Esophagus squamous epithelium (tissue), 5 donors: ENCODE results near the gene CBLB. TPM values are rescaled to one million over a fixed set of nuclear protein-coding genes. Genes with fewer than 3 reads are reported as not detected.
A peak's percentile ranks its signal among the peaks of the same experiment; 100 is the strongest.

Experiments used
- DNase-seq: peaks from one replicate; lab custom pipeline; 2025; lab: John Stamatoyannopoulos, UW
- H3K27ac ChIP-seq, 4 donors: fragments of 200-600 bp; sonication (generic); one replicate each; pipeline ENCODE4 v1.5.1; 2016 to 2019; ENCODE audit warnings: mild to moderate bottlenecking in 1 of 4
- H3K27me3 ChIP-seq, 4 donors: fragments of 200-600 bp; sonication (generic); 1 replicate in 3 of 4; 2 replicates in 1 of 4; pipeline versions ENCODE4 v1.5.1 to v1.6.0; 2017 to 2021; ENCODE audit warnings: antibody characterized with exemption in 1 of 4
- H3K36me3 ChIP-seq, 3 donors: fragments of 200-600 bp; sonication (generic); one replicate each; pipeline ENCODE4 v1.5.1; 2016 to 2019
- H3K4me1 ChIP-seq, 3 donors: fragments of 200-600 bp; sonication (generic); one replicate each; pipeline ENCODE4 v1.5.1; 2017 to 2019
- H3K4me3 ChIP-seq, 4 donors: fragments of 200-600 bp; sonication (generic); 1 replicate in 3 of 4; 2 replicates in 1 of 4; pipeline ENCODE4 v1.5.1; 2016 to 2019; ENCODE audit warnings: mild to moderate bottlenecking in 2 of 4, moderate library complexity in 1 of 4
- H3K9me3 ChIP-seq, 3 donors: fragments of 200-600 bp; sonication (generic); one replicate each; pipeline ENCODE4 v1.5.1; 2016 to 2019
- POLR2A ChIP-seq, 4 donors: fragments of 450-650 bp; IDR thresholded peaks; one replicate each; pipeline ENCODE4 v1.6.1; 2017; ENCODE audit warnings: antibody characterized with exemption in 4 of 4, mild to moderate bottlenecking in 4 of 4, moderate library complexity in 3 of 4
- WGBS, 2 donors: methylation state at CpG; one replicate each; pipeline ENCODE4 v1.1.5; 2018; 5-methylcytosine and 5-hydroxymethylcytosine counted together
- intact Hi-C: fragments of 100-400 bp; cut with DNase I; formaldehyde crosslinking; loops from one replicate; pipeline ENCODE4 v1.15.0; 2022
- total RNA-seq, 4 donors: library from RNA; depleted of rRNA; stranded (reverse); fragments of >200 nt; gene quantifications; one replicate each; pipeline ENCODE4 v1.1.0, GENCODE V29; 2016
- TF ChIP-seq, protein P1 (sequence below), 6 experiments: fragments of 450-650 bp in 4 of 6; fragments of 200-600 bp in 2 of 6; sonication (generic) in 2 of 6; IDR thresholded peaks; one replicate each; pipeline ENCODE4 v1.5.1; 2016 to 2019; ENCODE audit warnings: antibody characterized with exemption in 6 of 6, mild to moderate bottlenecking in 4 of 6, moderate library complexity in 4 of 6
- donor health status: DM: yes; HTN: yes; CAD: no.

Gene CBLB
- total RNA-seq, 4 donors from 2014 or later, result 6.7 to 29.4 (median 19.6) TPM

DNA sequence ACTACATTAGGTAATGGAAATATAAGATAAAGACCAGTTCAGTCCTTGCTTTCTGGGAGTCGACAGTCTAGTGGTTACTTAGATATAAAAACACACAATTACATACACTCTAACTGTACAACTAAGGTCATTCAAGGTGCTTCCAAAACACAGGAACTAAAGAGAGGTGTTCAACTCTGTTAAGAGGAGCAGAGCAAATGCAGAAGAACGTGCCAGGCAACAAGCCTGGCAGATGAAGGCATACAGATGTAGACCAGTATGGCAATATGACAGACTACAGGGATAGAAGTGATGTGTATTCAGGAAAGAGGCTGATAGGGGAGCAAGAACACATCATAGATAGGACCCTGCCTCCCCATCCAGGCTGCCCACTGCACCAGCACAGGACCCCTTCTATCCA is 78.3 kb downstream of the CBLB start:
- WGBS, 2 donors, result 64 to 95% methylated on average over 2 of the region's 2 CpGs
- TF ChIP-seq, protein P1, sequence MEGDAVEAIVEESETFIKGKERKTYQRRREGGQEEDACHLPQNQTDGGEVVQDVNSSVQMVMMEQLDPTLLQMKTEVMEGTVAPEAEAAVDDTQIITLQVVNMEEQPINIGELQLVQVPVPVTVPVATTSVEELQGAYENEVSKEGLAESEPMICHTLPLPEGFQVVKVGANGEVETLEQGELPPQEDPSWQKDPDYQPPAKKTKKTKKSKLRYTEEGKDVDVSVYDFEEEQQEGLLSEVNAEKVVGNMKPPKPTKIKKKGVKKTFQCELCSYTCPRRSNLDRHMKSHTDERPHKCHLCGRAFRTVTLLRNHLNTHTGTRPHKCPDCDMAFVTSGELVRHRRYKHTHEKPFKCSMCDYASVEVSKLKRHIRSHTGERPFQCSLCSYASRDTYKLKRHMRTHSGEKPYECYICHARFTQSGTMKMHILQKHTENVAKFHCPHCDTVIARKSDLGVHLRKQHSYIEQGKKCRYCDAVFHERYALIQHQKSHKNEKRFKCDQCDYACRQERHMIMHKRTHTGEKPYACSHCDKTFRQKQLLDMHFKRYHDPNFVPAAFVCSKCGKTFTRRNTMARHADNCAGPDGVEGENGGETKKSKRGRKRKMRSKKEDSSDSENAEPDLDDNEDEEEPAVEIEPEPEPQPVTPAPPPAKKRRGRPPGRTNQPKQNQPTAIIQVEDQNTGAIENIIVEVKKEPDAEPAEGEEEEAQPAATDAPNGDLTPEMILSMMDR (IDR thresholded peaks at IDR 0.05), result no peak
- no peak for TF ChIP-seq POLR2A (IDR thresholded peaks at IDR 0.05)
- Histone ChIP-seq H3K36me3 (no peaks in the 10 kb centered on the region), H3K4me3 (no peak overlapping the region), H3K9me3 (no peaks in the 10 kb centered on the region), H3K27ac (peak overlapping the region; percentile 27 to 77 (median 63)), H3K27me3 (no peaks in the 10 kb centered on the region), H3K4me1 (peaks cover 0 to 44% (median 7%) of the 10 kb centered on the region in 3 donors)
- DNase-seq, result no peak
- intact Hi-C loops, result no loop called here

DNA sequence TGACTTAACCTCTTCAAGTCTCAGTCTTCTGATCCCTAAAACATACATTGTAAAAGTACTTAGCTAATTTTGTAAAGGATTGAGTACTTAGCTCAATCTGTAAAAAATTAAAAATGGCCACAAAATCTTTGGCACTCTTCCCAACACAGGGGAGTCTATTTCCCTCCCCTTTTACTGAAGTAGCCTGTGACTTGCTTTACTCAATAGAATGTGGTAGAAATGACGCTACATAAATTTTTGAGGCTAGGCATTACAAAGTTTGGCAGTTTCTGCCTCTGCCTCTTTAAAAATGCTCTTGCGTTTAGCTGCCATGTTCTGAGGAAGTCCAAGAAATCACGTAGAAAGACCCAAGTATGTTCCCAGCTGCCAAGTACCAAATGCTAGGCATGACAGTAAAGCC is 80.2 kb downstream of the CBLB start:
- Histone ChIP-seq H3K4me1 (peaks cover 0 to 39% (median 7%) of the 10 kb centered on the region in 3 donors), H3K9me3 (no peaks in the 10 kb centered on the region), H3K27ac (no peak overlapping the region), H3K36me3 (no peaks in the 10 kb centered on the region), H3K27me3 (no peaks in the 10 kb centered on the region), H3K4me3 (no peak overlapping the region)
- no peak for DNase-seq
- intact Hi-C loops, result no loop called here
- no peak for TF ChIP-seq POLR2A (IDR thresholded peaks at IDR 0.05)
- WGBS, 2 donors, result 88 to 93% methylated on average over 3 of the region's 3 CpGs

DNA sequence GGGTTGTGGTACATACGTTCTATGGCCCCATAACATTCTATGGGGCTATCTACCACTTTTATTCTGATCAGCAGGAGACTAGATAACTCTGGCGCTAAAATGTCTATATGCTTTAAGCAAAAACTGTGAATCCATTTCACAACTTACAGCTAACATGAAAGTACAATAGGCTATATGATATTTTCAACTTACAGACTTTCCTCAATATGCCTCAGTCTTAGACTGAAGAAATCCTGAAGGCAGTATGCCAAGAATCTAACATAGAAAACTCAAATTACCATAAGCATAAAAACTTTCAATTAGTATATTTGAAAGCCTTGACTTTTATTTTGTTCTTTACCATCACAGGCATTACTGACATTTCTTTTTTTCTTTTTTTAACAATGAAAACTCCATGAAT is 81.4 kb downstream of the CBLB start:
- no peaks in the 10 kb centered on the region for H3K9me3 ChIP-seq
- no peak for TF ChIP-seq POLR2A (IDR thresholded peaks at IDR 0.05)
- TF ChIP-seq, protein P1 (IDR thresholded peaks at IDR 0.05), result no peak
- H3K36me3 ChIP-seq, result no peaks in the 10 kb centered on the region
- intact Hi-C loops, result no loop called here
- DNase-seq, result no peak
- no peak overlapping the region for H3K4me3 ChIP-seq
- H3K4me1 ChIP-seq, result peaks cover 0 to 28% (median 0%) of the 10 kb centered on the region in 3 donors
- no peaks in the 10 kb centered on the region for H3K27me3 ChIP-seq
- no peak overlapping the region for H3K27ac ChIP-seq
- WGBS, 2 donors, result 72 to 100% methylated on average over 2 of the region's 2 CpGs

DNA sequence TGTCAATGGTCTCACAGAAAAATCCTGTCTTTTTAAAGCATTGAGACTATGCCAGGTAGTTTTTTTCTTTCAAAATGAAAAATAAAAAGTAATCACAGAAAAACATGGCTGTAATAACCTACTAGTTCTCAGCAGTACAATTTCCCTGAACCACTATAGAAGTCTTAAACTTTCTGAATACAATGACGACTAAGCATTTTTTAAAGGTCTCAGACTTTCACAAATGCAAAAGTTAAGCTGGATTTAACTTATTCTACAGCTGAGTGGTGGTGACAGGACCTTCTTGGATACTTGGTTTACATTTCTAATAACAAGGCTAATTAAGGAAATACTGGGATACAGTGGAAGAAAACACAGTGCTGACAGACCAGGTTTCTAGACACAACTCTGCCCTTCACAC is 81.8 kb downstream of the CBLB start:
- H3K36me3 ChIP-seq, result no peaks in the 10 kb centered on the region
- WGBS, 2 donors, result 92 to 95% methylated on average over 1 of the region's 1 CpG
- TF ChIP-seq, protein P1 (IDR thresholded peaks at IDR 0.05), result no peak
- TF ChIP-seq POLR2A (IDR thresholded peaks at IDR 0.05), result no peak
- H3K4me1 ChIP-seq, result peaks cover 0 to 23% (median 0%) of the 10 kb centered on the region in 3 donors
- no peak overlapping the region for H3K4me3 ChIP-seq
- no peaks in the 10 kb centered on the region for H3K9me3 ChIP-seq
- H3K27me3 ChIP-seq, result no peaks in the 10 kb centered on the region
- intact Hi-C loops, result no loop called here
- no peak overlapping the region for H3K27ac ChIP-seq
- DNase-seq, result no peak

DNA sequence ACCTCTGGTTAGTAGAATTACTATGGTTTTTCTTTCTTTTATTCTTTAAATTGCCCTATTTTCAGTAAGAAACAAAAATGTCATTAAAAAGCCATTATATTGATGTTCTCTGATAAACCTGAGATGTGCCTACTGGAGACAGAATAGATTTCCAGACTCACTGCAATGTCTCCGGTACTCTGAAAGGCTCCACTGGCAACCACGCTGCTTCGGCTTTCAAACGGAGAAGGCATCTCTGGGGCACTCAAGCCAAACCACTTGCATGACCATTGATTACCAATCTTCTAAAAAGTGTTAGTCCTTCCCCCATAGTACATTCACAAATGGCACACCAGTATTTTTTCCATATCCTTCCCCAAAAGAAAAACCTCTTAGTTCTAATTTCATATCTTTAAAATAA is 82.6 kb downstream of the CBLB start:
- TF ChIP-seq, protein P1 (IDR thresholded peaks at IDR 0.05), result no peak
- TF ChIP-seq POLR2A (IDR thresholded peaks at IDR 0.05), result no peak
- Histone ChIP-seq H3K27me3 (no peaks in the 10 kb centered on the region), H3K9me3 (no peaks in the 10 kb centered on the region), H3K4me3 (no peak overlapping the region), H3K4me1 (peaks cover 0 to 16% (median 0%) of the 10 kb centered on the region in 3 donors), H3K36me3 (no peaks in the 10 kb centered on the region), H3K27ac (no peak overlapping the region)
- no peak for DNase-seq
- 79 to 98% methylated on average over 4 of the region's 4 CpGs for WGBS, 2 donors
- intact Hi-C loops, result no loop called here

DNA sequence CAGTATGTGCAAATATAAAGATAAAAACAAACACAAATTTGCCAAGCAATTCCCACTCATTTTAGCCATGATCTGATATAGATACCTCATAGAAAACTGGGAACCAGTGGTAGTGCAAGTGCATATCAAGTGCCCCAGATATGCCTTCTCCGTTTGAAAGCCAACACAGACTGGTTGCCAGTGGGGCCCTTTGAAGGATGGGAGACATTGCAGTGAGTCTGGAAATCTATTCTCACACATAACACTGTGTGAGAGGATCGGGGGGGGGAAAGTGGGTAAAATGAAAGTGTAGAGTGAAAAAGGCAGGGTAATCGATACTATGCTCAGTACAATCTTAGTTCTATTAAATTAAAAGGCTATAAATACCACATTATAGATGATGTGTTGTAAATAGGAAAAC is 83.0 kb downstream of the CBLB start:
- Histone ChIP-seq H3K27ac (no peak overlapping the region), H3K9me3 (no peaks in the 10 kb centered on the region), H3K4me3 (no peak overlapping the region), H3K27me3 (no peaks in the 10 kb centered on the region), H3K36me3 (no peaks in the 10 kb centered on the region), H3K4me1 (peaks cover 0 to 12% (median 0%) of the 10 kb centered on the region in 3 donors)
- intact Hi-C loops, result no loop called here
- no peak for TF ChIP-seq POLR2A (IDR thresholded peaks at IDR 0.05)
- TF ChIP-seq, protein P1 (IDR thresholded peaks at IDR 0.05), result no peak
- DNase-seq, result no peak
- 74 to 92% methylated on average over 3 of the region's 3 CpGs for WGBS, 2 donors
